Activated CD4-positive, alpha-beta T cell treated with anti-CD3 and anti-CD28 coated beads, Interleukin-2, amount 50 U/mL, for 16 hours (primary cell): ENCODE data around the gene SLC22A15.
"Not testable (repeated sequence)": the region's sequence is repeated elsewhere in the genome, so short reads cannot be mapped to it uniquely, and the experiment has no call there.

Experiments used
- DNase-seq: peaks from one replicate; pipeline ENCODE4 v3.0.0-alpha.2; 2020

The SLC22A15 gene

GRCh38 chr1:115976062-115976920, at the start of gene SLC22A15:
Gene SLC22A15 (plus strand): TSS chr1:115976513. CDS start chr1:115976628, 115 bp downstream.
- DNase-seq = peak; percentile 46

- DNase-seq = no peak
Measured at GRCh38 chr1:115927971-115928370, 48.3 kb upstream of the SLC22A15 start.

- DNase-seq = no peak
Measured at GRCh38 chr1:115929881-115930280, 46.4 kb upstream of the SLC22A15 start.

GRCh38 chr1:115933625-115934024, 42.7 kb upstream of the SLC22A15 start:
- DNase-seq = no peak

DNA sequence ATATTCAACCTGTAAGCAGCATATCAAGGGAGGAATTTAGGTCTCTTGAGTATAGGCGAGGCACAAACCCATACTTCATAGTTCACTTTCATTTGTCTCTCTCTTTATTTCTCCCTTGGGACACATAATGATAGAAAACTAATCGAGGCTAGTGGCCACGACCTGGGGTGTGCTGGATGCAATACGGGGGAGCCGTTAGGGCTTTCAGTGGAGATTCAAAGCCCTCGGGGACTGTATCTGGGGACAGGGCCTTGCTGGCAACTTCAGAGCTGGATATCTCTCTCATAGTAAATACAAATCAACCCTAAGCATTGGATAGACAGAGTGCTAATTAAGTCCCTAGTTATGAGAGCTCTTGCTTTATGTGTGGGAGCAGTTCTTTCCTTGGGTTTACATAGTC, 36.9 kb upstream of the SLC22A15 start:
- DNase-seq = no peak

DNA sequence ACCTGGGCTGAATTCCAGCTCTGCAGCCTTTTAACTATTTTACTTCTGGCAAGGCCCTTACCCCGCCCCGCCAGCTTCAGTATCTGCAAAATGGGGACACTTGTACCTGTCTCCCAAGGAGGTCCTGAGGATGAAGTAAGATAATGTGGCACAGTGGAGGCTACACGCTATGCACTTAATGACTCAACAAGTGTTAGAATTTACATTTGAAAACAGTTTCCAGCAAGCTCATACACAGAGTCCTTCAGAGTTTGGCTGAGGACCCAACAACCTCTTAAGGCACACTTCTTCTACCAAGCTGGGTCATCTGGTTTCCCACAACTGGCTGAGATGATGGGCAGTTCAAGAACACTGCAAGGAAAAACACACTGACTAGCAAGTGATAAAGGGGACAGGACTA, 30.2 kb upstream of the SLC22A15 start:
- DNase-seq = no peak

- no peak for DNase-seq
Measured at GRCh38 chr1:115949156-115949555, 27.2 kb upstream of the SLC22A15 start.

DNA sequence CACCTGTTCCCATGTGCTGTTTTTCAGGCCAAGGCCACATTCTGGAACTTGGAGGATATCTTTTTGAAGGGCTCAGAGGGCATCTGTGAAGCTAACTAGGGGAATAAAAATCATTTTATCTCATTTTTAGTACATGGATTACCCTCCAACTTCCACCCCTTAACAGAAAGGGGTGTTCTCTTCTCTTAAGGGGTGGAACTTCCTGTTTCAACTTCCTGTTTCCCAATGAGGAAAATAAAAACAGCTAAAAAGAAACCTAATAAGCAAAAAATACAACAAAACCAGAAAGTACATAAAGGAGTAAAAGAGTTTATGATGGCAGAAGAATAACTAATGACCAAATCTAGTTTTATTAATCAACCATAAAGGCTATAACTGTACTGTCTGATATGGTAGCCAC, 24.8 kb upstream of the SLC22A15 start:
- no peak for DNase-seq

DNA sequence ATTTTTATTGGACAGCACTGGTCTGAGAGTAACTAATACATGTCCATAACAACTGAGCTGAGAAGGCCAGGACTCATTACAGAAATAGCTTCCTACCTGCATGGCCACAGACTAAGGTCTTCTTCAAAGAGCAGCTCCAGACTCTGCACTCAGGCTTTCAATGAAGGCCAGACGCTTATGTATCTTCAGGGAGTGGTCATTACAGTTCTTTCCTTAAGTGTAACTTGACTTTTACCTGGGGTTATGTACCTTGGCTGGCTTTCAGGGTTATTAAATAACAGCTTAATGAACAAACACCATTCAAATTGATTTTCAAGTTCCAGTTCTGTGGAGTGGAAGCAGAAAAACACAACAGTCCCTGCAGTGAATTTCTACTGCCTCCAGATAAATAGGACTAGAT, 23.8 kb upstream of the SLC22A15 start:
- no peak for DNase-seq

DNA sequence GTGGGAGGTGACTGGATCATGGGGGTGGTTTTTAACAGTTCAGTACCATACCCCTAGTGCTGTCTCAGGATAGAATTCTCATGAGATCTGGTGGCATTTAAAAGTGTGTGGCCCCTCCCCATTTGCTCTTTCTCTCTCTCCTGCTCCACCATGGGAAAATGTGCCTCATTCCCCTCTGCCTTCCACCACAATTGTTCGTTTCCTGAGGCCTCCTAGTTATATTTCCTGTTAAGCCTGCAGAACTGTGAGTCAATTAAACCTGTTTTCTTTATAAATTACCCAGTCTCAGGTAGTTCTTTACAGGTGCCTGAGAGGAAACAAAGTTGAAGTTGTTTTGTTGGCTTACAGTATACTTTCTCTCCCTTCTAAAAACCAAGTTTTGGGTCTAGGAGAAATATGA, 23.1 kb upstream of the SLC22A15 start:
- DNase-seq = no peak

DNA sequence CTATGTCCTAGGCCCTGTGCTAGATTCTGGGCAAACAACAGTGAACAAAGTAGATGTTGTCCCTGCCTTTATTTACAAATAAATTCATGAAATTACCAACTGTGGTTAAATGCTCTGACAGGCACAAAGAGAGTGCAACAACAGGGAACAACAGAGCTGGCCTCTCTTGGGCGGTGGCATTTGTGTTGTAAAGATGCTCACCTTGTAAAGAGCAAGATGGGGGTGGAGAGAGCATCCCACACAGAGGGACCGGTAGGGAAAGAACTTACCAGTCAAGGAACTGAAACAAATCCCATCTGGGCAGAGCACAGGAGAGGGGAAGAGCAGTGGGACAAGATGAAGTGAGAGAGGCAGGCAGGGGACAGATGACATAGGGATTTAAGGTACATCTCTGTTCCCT, 21.6 kb upstream of the SLC22A15 start:
- no peak for DNase-seq

GRCh38 chr1:115955228-115955627, 21.1 kb upstream of the SLC22A15 start:
- no peak for DNase-seq

DNA sequence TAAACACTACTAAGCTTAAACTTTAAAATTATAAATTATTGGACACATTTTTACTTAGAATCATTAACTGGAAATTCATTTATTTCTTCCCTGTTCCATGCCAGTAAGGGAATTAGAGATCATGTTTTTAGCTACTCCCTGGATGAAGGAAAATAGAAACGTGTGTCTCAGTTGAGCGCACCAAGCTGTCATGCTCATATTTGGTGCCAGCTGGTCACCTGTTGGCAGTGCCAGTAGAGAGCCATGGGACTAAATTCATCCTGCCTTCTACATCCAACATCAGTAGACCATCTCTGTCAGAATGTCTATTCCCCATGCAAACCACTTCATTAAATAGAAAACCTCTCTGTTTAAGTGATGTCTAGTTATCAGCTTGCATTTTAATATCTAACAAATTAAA, 17.4 kb upstream of the SLC22A15 start:
- DNase-seq = no peak

GRCh38 chr1:115969509-115969908, 6.8 kb upstream of the SLC22A15 start:
- DNase-seq = no peak

DNA sequence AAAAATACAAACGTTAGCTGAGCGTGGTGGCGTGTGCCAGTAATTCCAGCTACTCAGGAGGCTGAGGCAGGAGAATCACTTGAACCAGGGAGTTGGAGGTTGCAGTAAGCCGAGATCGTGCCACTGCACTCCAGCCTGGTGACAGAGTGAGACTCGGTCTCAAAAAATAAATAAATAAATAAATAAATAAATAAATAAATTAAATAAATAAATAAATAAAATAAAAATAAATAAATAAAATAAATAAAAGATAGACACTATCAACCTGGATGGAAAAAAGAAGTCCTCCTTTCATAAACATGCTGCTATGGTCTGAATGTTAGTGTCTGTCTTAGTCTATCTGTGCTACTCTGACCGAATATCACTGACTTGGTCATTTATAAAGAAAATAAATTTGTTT, 4.5 kb upstream of the SLC22A15 start:
- not testable (repeated sequence) for DNase-seq

- no peak for DNase-seq
Measured at GRCh38 chr1:115973154-115973553, 3.2 kb upstream of the SLC22A15 start.

DNA sequence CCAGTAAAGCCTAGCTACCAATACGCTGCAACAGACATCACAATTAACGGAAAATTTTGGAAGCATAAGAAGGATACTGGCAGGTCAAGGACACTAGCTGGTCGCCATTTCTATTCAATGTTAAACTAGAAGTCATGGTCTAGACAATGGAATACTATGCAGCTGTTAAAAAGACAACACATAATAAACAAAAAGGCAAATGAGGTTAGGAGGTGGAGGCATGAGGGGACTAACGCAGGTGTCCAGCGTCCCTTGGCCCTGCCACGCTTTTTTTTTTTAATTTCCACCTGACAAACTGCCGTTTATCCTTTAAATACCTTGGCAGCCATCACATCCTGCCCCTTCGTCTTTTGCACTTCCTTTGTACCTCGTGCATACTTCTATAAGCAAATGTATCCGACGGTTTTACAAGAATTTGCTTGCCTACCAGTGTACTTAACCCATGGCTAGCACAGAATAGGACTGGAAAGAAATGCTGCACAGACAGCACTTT, 698 bp upstream of the SLC22A15 start:
- no peak for DNase-seq

GRCh38 chr1:115976921-115977498, 697 bp downstream of the SLC22A15 start:
- no peak for DNase-seq

- no peak for DNase-seq
Measured at GRCh38 chr1:115977499-115978258, 1.4 kb downstream of the SLC22A15 start.

DNA sequence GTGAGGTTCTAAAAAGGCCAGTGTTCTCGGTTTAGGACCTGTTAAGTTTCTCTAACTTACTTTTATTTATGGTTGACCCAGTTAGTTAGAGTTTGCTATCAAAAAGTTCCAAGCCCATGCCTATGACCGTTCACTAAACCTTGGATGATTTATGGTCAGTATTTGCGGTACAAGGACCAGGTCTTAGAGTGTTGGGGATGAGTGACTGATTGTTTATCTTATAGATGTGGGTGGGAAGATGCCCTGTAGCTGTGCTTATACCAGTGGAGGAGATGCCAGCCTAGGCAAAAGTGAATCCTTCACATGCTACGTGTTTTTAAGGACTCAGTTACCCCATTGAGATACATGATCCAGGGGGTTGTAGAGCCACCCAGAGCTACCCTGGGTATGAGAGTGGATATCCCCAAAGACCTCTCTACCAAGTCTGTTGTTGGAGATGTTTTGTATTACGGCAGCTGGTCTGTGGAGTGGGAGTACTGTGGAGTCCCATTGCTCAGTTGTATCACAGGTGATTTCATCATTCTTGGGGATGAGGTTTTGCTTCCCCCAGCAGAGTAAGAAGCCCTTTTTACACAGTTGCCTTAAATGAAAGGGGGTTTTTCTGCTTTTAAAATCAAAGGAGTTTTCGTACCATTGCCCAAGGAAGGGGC, 2.1 kb downstream of the SLC22A15 start:
- no peak for DNase-seq

DNA sequence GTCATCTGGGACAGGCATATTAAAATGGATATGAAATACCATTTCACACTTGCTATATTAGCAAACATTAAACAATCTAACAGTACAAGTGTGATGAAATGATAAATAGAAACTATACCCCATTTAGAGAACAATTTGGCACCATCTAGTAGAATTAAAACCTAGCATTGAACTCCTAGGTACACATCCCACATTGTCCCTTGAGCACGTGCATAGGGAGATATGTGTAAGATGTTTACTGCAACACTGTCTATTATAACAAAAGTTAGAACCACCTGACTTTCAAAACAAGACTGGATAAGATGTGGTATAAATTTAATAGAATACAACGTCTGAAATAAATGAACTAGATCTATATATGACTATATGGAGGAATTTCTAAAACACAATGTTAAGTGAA, 3.8 kb downstream of the SLC22A15 start:
- no peak for DNase-seq

DNA sequence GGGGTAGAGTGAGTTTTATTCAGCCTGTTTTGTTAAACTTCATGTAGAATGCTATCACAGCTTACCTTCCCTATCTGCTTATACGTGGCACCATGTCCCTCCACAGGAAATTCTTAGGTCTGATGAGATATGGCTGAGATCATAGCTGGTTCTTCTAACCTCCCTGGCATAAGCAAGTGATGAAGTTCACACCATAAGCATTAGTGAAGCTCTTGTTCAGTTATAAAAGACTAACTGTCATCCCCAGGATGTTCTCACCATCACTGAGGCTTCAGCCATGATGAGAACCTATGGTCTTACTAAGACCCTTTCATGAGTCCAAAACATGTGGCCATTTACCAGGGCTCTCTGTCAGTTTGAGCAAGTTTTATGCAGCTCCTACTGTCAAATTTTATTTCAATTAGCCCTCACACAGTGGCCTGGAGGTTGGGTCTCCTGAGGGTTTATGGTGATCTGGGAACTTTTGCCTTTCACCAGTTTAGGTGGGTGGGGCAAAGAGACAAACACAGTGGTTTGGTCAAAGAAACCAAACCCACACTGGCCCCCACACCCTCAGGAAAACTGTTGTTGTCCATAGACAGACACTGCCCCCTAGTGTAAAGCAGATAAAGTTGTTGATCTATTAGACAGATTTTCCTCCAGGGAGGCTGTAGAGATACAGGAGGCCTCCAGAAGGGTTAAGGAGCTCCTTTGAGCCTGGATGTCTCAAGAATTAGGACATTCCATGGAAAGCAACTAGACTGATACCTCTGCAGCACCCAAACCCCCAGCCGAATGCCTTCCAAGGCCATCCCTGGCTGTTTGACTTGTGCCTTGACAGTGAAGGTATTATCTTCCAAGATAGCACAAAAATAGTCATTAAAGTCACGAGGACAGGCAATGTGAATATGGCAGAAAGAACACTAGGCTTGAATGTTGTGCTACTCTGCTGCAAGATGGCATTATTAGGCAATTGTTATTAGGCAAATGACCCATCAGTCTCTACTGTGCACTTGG, 5.0 kb downstream of the SLC22A15 start:
- peak; percentile 39 for DNase-seq
